NCI-H1092 treated with DMSO at 0.1 percent for 48 hours (cell line): ENCODE measurements around the gene H2BK1.

Experiments used
- DNase-seq: peaks from one replicate; lab custom pipeline; 2025; lab: John Stamatoyannopoulos, UW

The H2BK1 gene

DNA sequence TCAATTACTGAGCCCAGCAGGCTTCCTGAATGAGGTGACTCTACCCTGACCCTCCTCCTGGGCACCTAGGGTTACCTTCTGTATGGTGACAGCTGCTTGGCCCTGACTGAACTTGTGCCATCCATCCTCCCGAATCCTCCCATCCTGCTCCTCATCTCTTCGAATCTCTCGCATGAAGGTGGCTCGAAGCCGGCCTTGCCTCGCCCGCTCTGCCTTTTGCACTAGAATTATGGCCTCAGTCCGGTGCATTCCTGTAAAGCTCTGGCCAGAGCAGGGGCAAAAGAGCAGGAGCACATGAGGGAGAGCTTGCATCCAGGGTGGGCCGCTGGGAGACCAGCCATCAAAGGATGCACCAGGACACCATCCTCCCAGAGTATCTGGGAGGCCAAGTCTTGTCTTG lies 7.5 kb downstream of the H2BK1 start:
- no peak for DNase-seq

- DNase-seq, result no peak
Measured at GRCh38 chr7:151201751-151202150, 8.5 kb downstream of the H2BK1 start.

GRCh38 chr7:151201344-151201743 lies 8.9 kb downstream of the H2BK1 start:
- no peak for DNase-seq

- peak; percentile 54 for DNase-seq
Measured at GRCh38 chr7:151198945-151199848, 11.1 kb downstream of the H2BK1 start.

DNA sequence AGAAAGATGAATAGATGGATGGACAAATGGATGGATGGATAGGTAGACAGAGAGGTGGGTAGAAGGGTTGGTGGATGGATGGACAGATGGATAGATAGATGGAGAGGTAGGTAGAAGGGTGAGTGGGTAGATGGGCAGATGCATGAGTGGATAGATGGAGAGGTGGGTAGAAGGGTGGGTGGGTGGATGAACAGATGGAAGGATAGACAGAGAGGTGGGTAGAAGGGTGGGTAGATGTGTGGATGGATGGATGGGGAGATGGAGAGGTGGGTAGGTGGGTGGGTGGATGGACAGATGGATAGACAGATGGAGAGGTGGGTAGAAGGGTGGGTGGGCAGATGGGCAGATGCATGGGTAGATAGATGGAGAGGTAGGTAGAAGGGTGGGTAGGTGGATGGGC lies 12.4 kb downstream of the H2BK1 start:
- no peak for DNase-seq

DNA sequence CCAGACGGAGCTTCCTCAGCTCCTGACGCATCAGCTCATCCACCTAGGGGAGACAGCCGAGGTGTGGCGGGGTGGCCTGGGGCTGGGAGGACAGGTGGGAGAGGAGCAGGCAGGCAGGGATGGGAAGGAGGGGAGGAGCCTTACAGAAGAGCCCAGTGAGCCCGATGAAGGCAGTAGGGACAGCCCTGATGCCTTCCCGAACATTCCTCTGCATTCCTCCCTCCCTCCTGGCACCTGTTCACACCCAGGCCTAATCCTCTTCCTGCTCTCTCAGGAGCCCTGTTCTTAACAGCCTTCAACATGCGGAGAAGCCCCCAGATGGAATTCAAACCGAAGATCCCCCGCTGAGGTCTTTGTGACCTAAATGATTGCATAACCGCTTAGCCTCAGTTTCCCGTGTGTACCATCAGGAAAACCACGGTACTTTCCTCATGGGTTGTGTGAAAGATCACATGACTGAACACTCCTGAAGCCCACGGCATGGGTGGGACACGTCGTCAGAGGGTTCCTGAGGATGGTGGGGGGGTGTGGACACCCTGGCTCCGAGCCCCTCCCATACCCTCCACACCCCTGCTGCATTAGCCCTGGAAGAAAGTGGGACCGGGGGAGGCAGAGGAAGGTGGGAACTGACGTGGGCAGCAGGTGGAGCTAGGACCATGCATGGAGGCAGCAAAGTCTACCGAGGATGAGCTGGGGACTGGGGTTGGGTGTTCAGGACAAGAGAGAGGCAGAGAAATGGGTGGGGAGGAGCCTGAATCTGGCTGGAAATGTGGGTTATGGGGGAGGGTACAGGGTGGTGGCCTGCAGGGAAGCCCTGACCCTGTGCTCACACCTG lies 14.5 kb downstream of the H2BK1 start:
- no peak for DNase-seq

- DNase-seq, result no peak
Measured at GRCh38 chr7:151194188-151194587, 16.1 kb downstream of the H2BK1 start.

DNA sequence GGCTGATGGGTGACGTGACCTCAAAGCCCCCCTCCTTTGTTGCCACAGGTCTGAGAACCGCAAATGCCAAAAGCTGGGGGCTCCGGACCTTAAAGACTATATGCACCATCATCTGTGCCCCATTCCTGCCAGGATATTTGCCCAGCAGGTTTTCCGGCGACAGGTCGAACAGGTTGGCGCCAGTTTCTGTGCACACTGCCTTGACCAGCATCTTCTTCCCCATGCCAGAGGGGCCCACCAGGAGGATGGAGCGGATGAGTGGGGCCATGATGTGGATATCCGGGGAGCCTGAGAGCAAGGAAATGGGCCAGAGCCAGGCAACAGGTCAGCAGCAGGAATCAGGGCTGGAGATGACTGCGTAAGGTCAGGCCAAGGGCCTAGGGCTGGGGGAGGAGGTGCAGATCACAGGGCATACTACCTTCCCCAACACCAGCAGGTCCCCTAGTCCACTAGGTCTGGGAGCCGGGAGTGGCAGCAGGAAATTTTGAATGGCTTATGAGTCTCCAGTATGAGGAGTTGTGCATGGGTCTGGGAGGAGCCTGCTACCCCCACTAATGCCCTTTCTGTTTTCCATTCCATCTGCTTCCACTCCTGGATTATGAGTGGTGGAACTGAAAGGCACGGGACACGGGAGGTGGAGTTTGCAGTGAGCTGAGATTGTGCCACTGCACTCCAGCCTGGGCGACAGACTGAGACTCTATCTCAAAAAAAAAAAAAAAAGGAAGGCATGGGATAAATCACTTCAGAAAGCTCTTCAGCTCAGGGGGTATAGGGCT lies 16.9 kb downstream of the H2BK1 start:
- no peak for DNase-seq

DNA sequence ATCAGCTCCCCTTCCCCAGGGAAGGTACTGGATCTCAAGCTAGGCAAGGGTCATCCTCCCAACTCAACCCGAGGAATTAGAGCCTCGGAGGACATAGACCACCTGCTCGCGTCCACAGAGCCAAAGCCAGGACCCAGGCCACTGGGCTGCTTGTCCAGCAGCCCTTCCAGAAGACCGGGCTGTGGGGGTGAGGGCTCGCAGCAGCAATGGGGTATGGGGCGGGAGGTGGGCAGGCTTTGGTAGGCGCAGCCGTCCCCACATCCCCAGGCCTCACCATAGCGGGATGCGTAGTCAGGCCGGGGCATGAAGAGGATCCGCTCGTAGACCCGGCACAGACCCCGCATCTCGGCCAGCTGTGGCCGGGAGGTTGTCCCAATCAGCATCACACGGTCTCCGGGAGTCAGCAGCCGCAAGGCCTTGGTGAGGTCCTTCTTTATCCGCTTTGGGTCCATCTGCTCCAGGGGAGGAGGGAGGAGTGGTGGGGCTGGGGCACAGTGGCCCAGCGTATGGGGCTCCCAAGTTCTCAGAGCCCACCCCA lies 18.2 kb downstream of the H2BK1 start:
- no peak for DNase-seq

- DNase-seq, result no peak
Measured at GRCh38 chr7:151191544-151191943, 18.7 kb downstream of the H2BK1 start.

DNA sequence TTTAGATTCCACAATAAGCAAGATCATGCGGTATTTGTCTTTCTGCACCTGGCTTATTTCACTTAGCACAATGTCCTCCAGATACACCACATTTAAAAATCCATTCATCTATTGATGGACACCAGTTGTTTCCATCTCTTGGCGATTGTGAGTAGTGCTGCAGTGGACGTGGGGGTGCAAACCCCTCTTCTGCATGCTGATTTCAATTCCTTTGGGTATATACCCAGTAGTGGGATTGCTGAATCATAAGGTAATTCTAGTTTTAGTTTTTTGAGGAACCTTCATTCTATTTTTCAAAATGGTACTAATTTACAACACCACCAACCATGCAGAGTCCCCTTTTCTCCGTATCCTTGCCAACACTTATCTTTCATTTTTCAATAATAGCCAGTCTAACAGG lies 21.2 kb downstream of the H2BK1 start:
- DNase-seq, result no peak

DNA sequence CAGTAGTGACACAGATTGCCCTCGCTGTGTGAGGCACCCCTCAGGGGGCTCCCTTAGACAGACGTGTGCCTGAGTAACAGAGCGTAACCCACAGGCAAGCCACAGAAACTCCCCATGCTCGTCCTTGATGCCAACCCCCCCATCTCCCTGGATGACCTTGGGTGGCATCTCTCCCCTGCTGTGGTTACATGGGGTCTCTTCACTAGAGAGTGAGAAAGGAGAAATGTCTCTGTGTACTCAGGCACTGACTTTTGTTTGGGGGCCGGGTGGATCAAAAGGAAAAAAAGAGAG lies 22.1 kb downstream of the H2BK1 start:
- DNase-seq, result no peak

DNA sequence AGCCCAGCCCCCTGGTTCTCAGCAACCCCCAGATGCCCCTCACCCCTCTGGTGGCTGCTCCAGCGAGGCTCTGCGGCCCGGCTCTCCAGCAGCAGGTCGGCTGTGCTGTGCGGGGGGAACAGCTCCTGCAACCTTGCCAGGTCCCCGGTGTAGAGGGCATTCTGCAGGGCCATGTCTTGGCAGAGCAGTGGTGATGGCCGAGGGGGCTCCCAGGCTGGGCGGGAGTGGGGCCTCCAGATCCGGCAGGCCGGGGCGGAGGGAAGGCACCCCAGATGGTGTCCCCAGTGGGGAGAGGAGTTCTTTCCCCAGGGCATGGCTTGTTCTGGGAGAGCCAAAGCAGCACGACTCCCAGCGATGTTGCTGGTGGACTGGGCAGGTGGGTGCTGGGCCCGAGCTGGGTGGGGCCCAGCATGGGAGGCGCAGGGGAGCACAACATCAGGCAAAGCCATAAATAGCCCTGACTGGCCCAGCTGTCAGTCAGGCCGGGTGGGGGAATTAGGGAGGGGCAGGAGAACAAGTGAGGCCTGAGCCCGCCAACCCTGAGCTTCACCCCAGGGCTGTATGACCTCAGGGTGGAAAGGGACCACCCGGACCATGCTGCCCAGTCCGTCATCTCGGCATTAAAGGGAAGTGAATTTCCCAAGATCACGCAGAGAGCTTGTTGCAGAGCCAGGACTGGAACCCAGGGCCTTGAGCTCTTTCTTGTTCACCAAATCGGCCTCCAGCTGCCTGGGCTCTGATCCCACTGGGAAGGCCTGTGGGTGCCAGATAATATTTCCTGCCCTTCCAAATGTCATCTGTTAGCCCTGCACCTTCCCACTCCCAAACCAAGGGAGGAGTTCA lies 22.7 kb downstream of the H2BK1 start:
- DNase-seq, result no peak

GRCh38 chr7:151186640-151187408 lies 23.5 kb downstream of the H2BK1 start, which contains the start of gene ASB10:
TSS of gene ASB10 (minus strand) at chr7:151187250. CDS start at chr7:151187130, 120 bp downstream.
- no peak for DNase-seq

DNA sequence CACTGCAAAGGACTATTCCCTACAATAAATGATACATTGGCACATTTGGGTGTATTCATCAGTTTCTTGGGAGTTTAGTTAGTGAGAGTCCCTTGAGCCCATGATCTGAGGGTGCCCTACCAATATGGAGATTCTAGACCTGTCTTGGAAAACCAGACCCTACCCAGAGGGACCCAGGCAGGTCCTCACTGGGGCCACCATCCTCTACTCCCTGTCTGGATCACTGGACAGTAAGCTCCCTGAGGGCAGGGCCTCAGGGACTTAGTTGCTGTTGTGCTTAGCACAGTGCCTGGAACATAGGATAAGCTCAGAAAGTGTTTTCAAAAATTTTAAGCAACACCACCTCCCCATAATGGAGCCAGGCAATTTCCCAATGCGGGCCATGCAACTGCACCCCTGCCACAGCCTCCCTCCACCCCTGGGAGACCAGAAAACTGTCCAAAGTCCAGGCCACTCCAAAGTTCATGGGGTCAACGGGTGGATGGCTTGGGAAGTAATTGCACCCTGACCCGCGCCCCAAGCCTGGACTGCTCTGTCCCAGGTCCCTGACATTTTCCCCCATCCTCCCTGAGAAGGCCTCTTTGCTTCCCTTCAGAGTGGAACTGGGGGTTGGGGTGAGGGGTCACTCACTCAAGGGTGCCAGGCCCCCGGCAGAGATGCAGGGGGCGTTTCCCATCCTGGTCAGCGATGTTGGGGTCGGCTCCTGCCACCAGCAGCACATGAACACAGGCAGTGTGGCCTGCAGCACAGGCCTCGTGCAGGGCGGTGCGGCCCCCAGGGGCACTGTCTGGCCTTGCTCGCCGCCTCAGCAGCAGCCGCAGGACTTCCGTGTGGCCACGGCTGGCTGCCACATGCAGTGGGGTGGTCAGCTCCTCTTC lies 24.3 kb downstream of the H2BK1 start:
- no peak for DNase-seq

- DNase-seq, result no peak
Measured at GRCh38 chr7:151181011-151181431, 29.3 kb downstream of the H2BK1 start.

GRCh38 chr7:151179946-151180345 lies 30.3 kb downstream of the H2BK1 start:
- DNase-seq, result no peak

GRCh38 chr7:151179287-151179860 lies 30.9 kb downstream of the H2BK1 start:
- DNase-seq, result no peak

GRCh38 chr7:151178831-151179230 lies 31.5 kb downstream of the H2BK1 start:
- no peak for DNase-seq
